ENCODE data around the gene TMIE.
"Not testable (repeated sequence)": the region's sequence is repeated elsewhere in the genome, so short reads cannot be mapped to it uniquely, and the experiment has no call there.

GRCh38 chr3:46704346-46704745 is 3.2 kb downstream of the TMIE start:
- not testable (repeated sequence) for TF ChIP-seq GABPA (IDR thresholded peaks at IDR 0.05; ENCODE audit: low read depth); NRF1 (conservative IDR thresholded peaks at IDR 0.05; ENCODE audit: low read depth, low read length)

Measured in GM12878 (cell line).